Measurements from ENCODE around the gene LRRK2.
"Not testable (repeated sequence)": the region's sequence is repeated elsewhere in the genome, so short reads cannot be mapped to it uniquely, and the experiment has no call there.

LRRK2 gene

DNA sequence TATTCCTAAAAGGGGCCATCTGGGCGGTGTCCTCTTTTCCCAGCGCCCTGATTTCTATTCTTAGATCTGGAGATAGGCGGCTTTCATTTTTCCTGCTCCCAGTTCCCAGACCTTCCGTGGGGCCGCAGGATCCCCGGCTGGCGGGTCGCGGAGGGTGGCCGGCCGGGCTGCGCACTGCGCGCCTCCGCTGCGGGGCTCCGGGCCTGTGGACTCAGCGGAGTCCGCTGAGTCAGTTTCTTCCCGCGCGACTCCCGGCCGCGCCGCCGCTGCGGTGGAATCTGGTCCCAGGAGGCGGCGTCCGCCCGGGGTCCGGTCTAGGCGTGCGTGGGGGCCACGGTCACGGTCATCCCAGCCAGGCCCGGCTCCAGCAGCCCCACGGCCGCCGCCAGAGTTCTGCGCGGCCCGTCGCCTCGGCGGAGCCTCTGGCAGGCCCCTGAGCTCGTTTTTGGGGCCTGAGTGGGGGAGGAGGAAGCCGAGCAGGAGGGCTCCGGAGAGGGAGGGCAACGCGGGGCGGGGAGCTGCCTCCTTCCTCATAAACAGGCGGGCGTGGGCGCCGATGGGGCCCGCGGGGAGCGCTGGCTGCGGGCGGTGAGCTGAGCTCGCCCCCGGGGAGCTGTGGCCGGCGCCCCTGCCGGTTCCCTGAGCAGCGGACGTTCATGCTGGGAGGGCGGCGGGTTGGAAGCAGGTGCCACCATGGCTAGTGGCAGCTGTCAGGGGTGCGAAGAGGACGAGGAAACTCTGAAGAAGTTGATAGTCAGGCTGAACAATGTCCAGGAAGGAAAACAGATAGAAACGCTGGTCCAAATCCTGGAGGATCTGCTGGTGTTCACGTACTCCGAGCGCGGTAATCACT is at the start of gene LRRK2:
TSS of gene LRRK2 (plus strand) at position 559 of the 853 bp plus-strand sequence. CDS start at position 694, 135 bp downstream.
- peak; percentile 57 for DNase-seq

DNA sequence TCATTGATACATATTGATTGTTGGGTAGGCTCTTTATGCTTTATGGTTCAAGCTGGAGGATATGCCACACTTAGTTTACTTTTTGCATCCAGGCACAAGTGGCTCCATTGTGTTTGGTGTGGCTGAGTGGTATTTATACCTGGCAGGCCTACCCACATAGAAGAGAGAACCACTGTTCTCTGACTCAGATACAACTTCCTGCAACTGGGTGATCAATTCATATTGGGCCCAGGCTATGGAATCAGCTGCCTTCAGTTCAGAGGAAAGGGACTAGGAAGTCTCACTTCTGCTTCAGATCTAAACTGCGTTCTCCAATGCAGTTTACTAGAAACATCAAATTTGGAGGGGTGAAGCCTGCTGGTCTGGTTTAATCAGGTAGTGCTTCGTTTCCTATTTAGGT is 49.8 kb upstream of the LRRK2 start:
- no peak for DNase-seq

DNA sequence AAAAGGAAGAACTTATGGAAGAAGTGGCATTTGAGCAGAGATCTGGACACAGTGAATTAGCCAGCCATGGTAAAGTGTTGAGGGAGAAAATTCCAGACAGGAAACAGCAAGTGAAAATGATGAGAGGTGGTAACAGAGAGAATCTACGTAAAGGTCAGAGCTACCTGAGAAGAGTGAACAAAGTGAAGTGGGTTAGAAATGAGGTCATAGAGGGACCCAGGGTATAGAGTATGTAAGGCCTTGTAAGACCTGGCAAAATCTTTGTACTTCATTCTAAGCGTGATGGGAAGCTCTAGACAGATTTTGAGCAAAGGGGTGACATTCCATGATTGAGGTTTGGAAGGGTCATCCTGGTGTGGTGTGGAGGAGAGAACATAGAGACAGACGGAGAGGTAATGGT is 49.3 kb upstream of the LRRK2 start:
- DNase-seq, result no peak

DNA sequence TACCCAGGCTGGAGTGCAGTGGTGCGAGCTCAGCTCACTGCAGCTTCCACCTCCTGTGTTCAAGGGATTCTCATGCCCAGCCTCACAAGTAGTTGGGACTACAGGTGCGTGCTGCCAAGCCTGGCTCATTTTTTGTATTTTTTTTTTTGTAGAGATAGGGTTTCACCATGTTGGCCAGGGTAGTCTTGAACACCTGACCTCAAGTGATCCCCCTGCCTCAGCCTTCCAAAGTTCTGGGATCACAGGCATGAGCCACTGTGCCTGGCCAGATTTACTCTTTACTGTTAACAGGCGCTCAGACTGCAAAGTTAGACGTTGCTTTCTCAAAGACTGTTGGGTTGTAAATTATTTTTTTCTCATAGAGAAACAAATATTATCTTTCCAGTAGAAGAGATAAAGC is 46.1 kb upstream of the LRRK2 start:
- no peak for DNase-seq

DNA sequence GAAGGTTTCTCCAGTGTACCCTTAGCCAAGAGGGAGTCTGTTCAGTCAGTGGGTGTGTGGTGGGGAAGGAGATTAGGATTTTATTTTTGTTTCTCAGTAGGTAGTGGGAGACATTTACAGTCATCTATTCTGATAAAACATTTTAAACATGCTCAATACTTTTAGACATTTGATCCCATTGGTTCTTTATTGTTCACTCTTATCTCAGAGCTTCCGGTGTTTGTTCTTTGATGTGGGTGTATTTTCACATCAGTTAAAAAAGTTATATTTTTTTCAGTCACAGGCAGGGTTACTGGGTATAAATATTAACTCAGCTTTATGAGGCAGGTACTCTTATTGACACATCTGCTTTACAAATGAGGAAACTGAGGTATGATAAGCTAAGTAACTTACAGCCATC is 43.3 kb upstream of the LRRK2 start:
- no peak for DNase-seq

DNA sequence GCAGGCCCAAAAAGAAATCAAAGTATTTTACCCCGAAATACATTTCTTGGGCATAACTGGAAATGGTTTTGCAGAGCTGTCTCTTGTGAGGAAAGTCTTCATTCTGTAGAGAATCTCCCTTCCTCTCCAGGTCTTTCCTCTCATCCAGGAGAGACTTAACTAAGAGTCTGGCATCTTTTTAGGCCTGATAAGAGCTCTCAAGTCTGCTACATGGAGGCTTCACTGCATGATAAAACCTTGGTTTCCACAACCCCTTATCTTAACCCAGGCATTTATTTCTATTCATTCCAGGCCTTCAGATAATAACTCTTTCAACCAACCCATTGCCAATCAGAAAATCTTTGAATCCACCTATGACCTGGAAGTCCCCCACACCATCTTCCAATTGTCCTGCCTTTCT is 41.1 kb upstream of the LRRK2 start:
- no peak for DNase-seq

DNA sequence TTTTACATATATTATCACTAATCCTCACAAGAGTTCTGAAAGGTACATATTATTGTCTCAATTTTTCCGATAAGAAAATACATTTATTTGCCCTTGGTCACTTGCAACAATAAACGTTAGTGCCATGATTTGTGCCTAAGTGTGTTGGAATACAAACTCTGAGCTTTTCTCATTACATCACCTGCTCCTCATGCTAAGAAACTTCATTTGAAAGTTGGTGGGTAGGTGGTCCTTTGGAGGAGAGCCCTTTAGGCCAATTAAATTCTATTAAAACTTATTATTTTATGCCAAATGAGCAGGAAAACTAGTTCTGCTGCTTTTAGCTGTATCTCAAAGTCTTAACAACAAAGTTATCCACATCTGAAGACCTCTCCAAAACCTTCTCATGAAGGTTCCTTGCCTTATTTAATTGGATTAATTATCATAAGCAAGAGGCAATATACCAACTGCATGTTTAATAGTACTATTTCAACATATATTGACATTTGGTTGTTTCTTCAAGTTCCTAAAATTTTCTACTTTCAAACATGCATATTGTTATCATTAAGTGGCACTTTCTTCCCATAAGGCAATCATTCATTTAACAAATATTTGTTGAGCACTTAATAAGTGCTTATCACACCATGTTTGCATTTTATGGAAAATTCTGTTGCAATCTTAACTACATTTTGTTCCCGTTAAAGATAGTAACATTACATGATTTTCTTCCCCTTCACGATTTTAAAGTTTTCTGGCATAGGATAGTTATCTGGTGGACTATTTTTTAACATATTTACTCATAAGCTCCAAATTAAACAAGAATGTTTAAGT is 40.1 kb upstream of the LRRK2 start:
- no peak for DNase-seq

DNA sequence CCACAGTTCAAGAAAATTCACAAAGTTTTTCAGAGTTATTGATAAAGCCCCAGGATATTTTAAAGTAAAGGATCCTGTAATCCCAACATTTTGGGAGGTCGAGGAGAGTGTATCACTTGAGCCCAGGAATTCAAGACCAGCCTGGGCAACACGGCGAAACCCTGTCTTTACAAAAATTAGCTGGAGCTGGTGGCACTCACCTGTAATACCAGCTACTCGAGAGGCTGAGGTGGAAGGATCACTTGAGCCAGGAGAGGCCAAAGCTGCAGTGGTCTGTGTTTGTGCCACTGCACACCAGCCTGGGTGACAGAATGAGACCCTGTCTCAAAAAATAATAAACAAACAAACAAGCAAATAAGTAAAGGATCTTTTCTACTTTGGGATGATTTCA is 39.5 kb upstream of the LRRK2 start:
- DNase-seq, result no peak

DNA sequence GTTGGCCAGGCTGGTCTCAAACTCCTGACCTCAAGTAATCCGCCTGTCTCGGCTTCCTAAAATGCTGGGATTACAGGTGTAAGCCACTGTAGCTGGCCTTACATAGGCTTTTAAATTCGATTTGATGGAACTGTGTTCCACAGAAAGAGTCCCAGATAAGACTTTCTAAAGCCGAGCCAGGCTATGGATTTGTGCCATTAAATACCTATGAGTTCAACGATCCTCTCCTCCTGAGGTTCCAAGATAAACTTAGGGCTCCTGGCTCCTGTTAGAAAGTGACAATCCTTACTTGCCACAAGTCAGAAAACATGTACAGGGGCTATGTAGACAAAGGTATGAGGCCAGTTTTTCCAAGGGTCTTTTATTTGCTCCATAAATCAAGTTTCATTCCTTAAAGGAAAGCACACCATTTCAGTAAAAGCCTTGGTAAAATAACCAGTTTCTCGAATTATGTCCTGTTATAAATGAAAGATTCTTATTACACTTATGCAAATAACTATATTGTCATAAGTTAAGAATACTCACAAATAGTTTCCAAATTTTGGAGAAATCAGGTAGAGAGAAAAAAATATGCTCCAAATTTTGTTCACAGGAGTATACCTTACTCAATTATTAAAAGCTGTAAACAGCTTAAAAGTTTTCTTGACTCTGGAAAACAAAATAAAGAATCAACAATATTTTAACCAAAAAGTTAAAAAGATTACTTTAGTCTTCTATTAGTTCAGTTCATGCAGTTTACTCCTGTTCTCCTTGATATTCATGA is 36.1 kb upstream of the LRRK2 start:
- no peak for DNase-seq

DNA sequence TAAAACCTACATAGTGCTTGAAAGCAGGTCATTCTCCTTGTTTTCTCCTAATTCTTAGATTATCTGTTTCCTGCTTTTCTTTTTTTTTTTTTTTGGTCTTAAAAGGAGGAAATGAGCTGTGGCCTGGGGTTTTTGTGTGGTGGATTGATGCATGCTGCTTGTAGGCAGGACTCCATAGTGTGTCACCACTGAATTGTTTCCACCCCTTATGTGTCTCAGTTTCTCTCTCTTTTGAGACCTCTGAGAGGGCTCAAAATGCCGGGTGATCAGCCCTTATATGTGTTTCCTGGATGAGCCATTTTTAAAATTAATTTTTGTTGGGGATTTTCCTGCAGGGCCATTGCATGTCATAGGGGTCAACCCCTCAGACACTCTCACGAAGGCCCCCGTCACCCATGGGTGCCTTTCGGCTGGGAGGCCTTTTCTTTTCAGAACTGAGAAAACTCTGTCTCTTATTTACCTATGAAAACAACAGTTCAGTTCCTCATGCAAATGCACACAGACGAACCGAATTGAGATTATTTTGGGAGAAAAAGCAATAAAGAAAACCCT is 32.0 kb upstream of the LRRK2 start:
- no peak for DNase-seq

DNA sequence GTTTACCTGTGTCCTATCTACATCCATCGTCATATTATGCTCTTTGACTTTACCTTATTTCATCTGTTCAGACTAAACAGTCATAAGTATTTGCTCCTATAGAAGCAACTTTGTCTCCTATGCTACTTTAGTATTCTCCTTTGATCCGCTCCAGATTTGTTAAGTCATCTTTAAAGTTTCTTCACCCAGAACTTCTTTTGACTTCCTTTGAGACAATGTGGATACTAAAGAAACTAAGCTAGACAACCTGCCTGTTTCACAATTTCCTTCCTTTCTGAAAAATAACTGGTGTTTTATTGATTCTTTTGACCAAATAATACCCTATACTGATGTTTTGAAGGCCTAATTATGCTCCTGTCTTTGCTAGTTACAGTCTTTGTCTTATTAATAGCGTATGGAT is 30.0 kb upstream of the LRRK2 start:
- DNase-seq, result no peak

DNA sequence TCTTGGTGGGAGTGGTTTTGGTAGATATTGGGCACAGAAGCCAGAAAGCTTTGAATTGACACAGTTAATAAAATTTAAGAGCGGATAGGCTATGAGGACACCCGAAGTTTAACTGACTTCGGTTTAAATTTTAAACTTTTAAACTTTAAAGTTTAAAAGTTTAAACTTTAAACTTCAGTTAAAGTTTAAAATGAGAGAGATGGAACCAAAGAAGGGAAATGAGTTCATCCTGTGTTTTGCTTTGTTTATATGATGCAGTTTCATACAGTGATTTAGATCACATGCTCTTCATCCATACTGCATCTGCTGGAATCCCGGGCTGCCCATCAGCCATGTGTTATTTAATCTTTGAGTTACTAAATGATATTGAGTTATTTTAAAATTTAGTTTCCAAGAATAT is 27.2 kb upstream of the LRRK2 start:
- DNase-seq, result no peak

DNA sequence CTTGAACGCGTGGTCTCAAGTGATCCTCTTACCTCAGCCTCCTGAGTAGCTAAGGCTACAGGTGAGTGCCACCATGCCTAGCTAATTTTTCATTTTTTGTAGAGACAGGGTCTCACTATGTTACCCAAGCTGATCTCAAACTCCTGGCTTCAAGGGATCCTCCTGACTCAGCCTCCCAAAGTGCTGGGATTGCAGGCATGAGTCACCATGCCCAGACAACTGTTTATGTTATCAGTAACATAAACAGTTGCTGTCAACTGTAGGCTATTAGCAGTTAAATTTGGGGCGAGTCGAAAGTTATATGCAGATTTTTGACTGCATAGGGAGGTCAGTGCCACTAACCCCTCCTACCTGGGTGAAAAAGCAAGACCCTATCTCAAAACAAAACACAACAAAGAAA is 26.2 kb upstream of the LRRK2 start:
- no peak for DNase-seq

DNA sequence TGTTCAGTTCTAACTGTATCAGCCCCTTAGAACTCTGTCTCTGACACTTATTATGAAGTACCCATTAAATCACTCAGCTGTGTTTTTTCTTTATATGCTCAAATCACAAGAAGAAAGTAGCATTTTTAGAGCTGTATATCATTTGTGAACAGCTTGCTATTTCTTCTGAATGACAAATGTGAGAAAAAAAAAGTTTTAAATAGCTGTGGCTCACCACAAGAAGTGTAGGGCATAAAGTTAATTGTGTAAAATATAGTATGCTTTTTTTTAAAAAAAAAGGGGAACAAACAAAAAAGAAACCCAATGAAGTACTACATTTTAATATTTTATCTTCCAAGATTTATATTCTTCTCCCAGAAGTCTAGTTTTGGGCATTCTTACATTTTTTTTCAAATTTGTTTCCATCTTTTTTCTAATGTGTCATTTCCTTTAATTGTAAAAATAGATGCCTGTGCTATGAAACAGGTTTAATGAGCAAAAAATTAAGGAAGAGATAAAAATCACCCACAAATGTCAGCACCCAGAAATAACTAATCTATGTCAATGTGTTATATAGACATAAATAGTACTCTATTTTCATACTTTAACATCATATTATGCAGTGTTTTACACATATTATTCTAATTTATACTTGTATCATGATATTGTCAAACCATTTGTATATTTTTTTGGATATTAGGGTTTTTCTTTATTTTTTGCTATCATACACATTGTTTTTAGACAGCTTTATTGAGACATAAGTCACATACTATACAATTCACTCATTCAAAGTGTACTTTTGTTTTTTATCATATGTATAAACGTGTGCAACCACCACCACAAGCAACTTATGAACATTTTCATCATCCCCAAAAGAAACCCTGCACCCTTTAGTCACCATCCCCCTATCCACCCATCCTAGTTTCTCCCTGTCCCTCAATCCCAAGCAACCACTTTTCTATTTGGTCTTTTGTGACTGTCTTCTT is 22.4 kb upstream of the LRRK2 start:
- no peak for DNase-seq

DNA sequence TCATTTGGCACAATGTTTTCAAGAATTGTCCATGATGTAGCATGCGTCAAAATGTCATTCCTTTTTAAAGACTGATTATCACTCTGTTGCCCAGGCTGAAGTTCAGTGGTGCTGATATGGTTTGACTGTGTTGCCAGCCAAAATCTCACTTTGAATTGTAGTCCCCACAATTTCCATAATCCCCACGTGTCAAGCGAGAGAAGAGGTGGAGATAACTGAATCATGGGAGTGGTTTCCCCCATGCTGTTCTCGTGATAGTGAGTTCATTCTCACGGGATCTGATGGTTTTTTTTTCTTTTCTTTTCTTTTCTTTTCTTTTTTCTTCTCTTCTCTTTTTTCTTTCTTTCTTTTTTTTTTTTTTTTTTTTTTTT is 21.8 kb upstream of the LRRK2 start:
- no peak for DNase-seq

DNA sequence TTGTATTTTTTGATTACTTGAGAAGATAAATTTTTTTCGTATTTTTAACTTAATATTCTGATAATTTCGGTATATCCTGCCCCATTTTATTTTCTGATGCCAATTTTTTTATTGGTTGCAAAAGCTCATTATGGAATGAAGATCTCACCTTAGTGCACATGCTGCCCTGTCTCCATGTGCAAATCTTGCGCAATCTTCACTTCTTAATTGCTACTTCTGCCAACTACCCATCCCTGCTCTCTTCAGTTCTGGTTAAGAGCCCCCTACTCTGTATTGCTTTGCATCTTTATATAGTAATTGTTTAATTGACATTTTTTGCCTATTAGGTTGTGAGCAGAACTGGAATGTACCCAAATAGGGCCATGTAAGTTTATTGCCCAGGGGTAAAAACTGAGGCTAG is 20.5 kb upstream of the LRRK2 start:
- no peak for DNase-seq

DNA sequence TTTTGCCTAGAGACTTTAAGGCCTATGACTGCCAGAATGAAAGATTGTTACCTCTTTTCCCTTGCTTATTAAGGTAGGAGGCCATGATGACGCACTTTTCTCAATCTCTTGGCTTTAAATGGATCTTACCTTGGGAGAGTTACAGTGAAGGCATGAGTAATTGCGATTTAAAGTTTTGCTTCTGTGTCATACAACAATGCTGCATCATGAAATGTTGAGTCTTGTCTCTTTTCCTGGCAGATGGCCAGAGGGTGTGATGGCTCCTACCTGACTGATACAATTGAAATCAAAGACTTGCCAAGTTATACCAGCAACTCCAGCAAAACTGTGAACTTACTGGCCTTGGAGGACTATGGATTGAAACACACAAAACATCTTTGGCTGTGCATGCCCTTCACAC is 17.2 kb upstream of the LRRK2 start:
- no peak for DNase-seq

DNA sequence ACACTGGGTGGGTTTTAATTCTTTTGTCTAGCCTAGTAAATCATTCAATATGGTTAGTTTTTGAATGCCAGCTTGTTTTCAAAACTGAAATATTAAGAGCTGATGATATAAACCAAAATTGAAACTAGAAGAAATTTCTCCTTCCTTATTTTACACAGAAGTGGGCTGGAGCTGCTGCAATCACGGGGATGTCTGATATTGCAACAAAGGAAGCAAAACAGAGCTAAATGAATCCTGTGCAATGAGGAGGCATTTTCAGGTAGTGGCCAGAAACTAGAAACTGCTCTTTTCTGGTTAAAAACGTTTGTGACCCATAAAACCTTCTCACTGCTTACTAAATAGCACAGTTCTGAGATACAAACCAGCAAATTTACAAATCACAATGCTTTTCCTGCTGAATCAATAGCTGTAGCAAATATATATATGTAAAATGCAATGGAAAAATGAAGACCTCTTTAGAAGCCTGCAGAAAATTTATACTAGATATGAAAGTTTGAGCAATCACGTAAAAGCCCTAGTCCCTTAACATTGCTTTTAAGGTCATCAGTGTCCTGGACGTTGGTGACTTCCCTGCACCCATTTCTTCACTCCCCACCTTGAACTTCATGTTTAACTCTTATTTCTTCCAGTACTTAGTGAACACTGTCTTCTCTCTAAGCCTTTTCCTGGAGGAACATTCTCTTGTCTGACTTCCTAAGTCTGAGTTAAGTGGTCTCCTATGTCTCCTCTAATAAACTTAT is 15.9 kb upstream of the LRRK2 start:
- DNase-seq, result no peak

DNA sequence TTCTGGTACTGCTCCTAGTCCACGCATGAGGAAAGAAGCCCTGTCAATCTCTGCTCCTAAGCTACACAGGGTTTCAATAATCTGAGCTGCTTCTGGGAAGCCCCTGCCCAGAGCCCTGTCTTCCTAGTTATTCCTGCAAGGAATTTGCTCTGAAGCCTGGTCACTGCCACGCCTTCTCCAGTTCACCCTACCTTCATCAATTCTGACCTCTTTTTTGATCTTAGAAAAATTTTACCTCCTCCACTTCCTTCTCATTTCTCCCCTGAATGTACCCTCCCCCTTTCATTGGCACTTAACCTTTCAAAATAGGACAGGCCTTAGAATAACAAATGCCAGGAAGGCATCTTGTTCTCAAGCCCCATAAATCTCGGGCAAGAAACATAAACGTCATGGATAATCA is 14.9 kb upstream of the LRRK2 start:
- no peak for DNase-seq

DNA sequence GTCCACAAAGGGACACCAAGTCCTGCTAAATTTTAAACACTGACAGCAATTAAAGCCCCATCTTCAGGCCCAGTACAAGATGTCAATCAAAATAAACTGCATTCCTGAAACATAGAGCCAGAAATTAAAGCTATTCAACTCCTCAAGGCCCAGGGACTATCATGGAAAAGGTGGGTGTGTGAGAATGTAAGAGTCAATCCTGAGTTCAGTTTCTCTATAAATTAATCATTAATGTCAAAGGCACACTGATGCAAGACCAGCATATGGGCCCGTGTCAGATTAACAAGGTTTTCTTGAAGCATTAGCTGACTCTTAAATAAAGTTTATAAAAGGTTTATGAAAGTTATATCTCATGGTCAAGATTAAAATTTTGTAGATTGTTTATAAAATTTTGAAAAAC is 13.6 kb upstream of the LRRK2 start:
- not testable (repeated sequence) for DNase-seq

DNA sequence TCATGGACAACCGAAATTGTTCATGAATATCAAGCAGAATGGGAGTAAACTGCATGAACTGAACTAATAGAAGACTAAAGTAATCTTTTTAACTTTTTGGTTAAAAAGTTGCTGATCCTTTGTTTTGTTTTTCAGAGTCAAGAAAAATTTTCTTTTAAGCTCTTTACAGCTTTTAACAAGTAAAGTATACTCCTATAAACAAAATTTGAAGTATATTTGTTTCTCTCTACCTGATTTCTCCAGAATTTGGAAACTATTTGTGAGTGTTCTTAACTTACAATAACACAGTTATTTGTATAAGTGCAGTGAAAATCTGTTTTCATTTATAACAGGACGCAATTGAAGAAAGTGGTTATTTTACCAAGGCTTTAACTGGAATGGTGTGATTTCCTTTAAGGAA is 12.2 kb upstream of the LRRK2 start:
- DNase-seq, result no peak

All from COR-L47 (cell line).